ENCODE data around the gene P3R3URF.

DNA sequence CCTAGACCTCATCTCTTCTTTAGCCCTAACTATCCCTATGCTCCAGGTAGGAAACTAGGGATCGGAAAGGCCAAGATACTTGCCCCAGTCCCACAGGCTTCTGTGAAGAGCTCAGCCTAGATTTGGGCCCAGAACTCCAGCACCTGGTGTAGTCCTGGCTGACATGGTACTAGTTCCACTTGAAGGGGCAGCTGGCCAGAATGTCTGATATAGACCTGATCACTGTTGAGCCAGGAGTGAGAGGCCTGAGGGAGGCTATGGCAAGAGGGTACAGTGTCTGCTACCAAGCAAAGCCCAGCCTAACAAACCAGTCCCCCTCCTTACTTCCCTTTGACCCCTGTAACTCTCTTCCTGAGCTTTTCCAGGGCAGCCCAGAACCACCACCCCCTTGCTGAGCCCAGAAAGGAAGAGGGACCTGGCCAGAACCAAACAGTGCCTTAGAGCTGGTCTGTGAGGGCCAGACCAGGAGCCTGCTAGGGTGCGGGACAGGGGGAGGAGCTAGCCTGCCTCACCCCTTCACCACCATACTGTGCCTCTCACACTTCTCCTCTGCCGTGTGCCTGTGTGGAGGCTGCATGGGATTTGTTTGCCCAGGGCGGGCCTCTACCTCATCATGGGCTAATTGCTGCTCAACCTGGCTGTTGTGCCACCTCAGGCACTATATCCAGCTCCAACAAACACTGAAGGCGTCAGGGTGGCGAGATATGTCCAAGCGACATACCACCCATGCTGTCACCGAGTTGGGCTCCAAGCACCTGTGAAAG, 11.0 kb upstream of the P3R3URF start:
- TF ChIP-seq GATA1 (IDR thresholded peaks at IDR 0.05; ENCODE audit: low read depth, low read length) (no peak), POLR2A (IDR thresholded peaks at IDR 0.05; ENCODE audit: low read length) (no peak)

Measured in erythroblast (primary cell).